GM23338 (cell line): ENCODE data around the gene MRPS18B.
"Not testable (repeated sequence)": the region's sequence is repeated elsewhere in the genome, so short reads cannot be mapped to it uniquely, and the experiment has no call there.

Experiments used
- CREB1 ChIP-seq: fragments of 250-450 bp; sonication (Bioruptor Pico); IDR thresholded peaks from 2 replicates; pipeline ENCODE4 v1.5.0; 2020; ENCODE audit warnings: low read depth, mild to moderate bottlenecking, moderate library complexity
- EZH2 ChIP-seq: fragments of 200-600 bp; sonication (generic); IDR thresholded peaks from one replicate; pipeline ENCODE4 v1.8.0; 2017; ENCODE audit warnings: antibody characterized with exemption, mild to moderate bottlenecking, low read depth; ENCODE audit not compliant: unreplicated experiment
- EZH2phosphoT487 ChIP-seq: fragments of 200-600 bp; sonication (generic); IDR thresholded peaks from one replicate; pipeline ENCODE4 v1.8.1; 2018; ENCODE audit warnings: antibody characterized with exemption; ENCODE audit not compliant: unreplicated experiment
- JUNB ChIP-seq: IDR thresholded peaks from one replicate; pipeline ENCODE4 v1.6.1; 2016; ENCODE audit warnings: antibody characterized with exemption; ENCODE audit not compliant: unreplicated experiment
- POLR2AphosphoS5 ChIP-seq: IDR thresholded peaks from 2 replicates; pipeline ENCODE4 v1.6.1; 2016; ENCODE audit warnings: antibody characterized with exemption, low read depth
- STAT1 ChIP-seq: IDR thresholded peaks from one replicate; pipeline ENCODE4 v1.6.1; 2016; ENCODE audit warnings: antibody characterized with exemption; ENCODE audit not compliant: unreplicated experiment
- ZNF331 ChIP-seq: fragments of 250-450 bp; sonication (Bioruptor Pico); IDR thresholded peaks from 2 replicates; pipeline ENCODE4 v1.5.0; 2020; ENCODE audit warnings: low read depth, mild to moderate bottlenecking, moderate library complexity
- TF ChIP-seq, protein P1 (sequence below): IDR thresholded peaks from one replicate; pipeline ENCODE4 v1.6.1; 2018; ENCODE audit warnings: antibody characterized with exemption; ENCODE audit not compliant: unreplicated experiment
- TF ChIP-seq, protein P2 (sequence below), 2 experiments: fragments of 200-600 bp in 1 of 2; sonication (generic) in 1 of 2; conservative IDR thresholded peaks; 2 replicates each; pipeline versions ENCODE4 v1.5.1 to v1.6.1; 2016 to 2017; ENCODE audit warnings: antibody characterized with exemption in 2 of 2, low read depth in 2 of 2, mild to moderate bottlenecking in 2 of 2, moderate library complexity in 1 of 2
- TF ChIP-seq, protein P3 (sequence below): IDR thresholded peaks from 2 replicates; pipeline ENCODE4 v1.6.1; 2016; ENCODE audit warnings: antibody characterized with exemption

DNA sequence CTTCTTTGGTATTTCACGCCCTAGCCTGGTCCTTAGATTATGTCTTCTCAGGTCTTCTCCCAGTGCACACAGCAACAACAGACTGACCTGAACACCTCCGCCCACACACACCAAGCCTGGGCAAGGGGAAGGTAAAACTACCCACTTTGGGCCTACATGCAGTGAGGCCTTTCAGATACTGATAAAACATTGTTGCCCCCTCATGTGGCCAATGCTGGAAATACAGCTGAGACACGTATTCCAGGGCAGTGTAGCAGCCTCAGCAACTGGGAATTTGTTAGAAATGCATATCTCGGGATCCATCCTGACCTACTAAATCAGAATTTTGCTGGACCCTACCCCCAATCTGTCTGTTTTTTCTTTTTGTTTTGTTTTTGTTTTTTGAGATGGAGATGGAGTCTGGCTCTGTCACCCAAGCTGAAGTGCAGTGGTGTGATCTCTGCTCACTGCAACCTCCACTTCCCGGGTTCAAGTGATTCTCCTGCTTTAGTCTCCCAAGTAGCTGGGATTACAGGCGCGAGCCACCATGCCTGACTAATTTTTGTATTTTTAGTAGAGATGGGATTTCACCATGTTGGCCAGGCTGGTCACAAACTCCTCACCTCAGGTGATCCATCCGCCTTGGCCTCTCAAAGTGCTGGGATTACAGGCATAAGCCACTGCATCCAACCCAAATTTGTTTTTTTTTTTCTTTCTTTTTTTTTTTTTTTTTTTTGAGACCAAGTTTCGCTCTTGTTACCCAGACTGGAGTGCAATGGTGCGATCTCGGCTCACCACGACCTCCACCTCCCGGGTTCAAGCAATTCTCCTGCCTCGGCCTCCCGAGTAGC is 20.1 kb upstream of the MRPS18B start:
- TF ChIP-seq, protein P1, sequence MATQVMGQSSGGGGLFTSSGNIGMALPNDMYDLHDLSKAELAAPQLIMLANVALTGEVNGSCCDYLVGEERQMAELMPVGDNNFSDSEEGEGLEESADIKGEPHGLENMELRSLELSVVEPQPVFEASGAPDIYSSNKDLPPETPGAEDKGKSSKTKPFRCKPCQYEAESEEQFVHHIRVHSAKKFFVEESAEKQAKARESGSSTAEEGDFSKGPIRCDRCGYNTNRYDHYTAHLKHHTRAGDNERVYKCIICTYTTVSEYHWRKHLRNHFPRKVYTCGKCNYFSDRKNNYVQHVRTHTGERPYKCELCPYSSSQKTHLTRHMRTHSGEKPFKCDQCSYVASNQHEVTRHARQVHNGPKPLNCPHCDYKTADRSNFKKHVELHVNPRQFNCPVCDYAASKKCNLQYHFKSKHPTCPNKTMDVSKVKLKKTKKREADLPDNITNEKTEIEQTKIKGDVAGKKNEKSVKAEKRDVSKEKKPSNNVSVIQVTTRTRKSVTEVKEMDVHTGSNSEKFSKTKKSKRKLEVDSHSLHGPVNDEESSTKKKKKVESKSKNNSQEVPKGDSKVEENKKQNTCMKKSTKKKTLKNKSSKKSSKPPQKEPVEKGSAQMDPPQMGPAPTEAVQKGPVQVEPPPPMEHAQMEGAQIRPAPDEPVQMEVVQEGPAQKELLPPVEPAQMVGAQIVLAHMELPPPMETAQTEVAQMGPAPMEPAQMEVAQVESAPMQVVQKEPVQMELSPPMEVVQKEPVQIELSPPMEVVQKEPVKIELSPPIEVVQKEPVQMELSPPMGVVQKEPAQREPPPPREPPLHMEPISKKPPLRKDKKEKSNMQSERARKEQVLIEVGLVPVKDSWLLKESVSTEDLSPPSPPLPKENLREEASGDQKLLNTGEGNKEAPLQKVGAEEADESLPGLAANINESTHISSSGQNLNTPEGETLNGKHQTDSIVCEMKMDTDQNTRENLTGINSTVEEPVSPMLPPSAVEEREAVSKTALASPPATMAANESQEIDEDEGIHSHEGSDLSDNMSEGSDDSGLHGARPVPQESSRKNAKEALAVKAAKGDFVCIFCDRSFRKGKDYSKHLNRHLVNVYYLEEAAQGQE = not testable (repeated sequence)
- TF ChIP-seq, protein P2, sequence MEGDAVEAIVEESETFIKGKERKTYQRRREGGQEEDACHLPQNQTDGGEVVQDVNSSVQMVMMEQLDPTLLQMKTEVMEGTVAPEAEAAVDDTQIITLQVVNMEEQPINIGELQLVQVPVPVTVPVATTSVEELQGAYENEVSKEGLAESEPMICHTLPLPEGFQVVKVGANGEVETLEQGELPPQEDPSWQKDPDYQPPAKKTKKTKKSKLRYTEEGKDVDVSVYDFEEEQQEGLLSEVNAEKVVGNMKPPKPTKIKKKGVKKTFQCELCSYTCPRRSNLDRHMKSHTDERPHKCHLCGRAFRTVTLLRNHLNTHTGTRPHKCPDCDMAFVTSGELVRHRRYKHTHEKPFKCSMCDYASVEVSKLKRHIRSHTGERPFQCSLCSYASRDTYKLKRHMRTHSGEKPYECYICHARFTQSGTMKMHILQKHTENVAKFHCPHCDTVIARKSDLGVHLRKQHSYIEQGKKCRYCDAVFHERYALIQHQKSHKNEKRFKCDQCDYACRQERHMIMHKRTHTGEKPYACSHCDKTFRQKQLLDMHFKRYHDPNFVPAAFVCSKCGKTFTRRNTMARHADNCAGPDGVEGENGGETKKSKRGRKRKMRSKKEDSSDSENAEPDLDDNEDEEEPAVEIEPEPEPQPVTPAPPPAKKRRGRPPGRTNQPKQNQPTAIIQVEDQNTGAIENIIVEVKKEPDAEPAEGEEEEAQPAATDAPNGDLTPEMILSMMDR (conservative IDR thresholded peaks at IDR 0.05; ENCODE audit: low read depth in 2 of 2) = peak; percentile 79 to 81
- TF ChIP-seq EZH2; POLR2AphosphoS5; EZH2phosphoT487; STAT1; JUNB; ZNF331 (CRISPR knock-in tag): not testable (repeated sequence)
- TF ChIP-seq CREB1 (CRISPR knock-in tag) = peak; percentile 29; the same call in 1 of the 2 replicates
- TF ChIP-seq, protein P3, sequence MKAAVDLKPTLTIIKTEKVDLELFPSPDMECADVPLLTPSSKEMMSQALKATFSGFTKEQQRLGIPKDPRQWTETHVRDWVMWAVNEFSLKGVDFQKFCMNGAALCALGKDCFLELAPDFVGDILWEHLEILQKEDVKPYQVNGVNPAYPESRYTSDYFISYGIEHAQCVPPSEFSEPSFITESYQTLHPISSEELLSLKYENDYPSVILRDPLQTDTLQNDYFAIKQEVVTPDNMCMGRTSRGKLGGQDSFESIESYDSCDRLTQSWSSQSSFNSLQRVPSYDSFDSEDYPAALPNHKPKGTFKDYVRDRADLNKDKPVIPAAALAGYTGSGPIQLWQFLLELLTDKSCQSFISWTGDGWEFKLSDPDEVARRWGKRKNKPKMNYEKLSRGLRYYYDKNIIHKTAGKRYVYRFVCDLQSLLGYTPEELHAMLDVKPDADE = not testable (repeated sequence)
